Measurements from ENCODE around the gene CUEDC2. TPM values are rescaled to one million over a fixed set of nuclear protein-coding genes. Genes with fewer than 3 reads are reported as not detected.
"Not testable (repeated sequence)": the region's sequence is repeated elsewhere in the genome, so short reads cannot be mapped to it uniquely, and the experiment has no call there.

The CUEDC2 gene
- polyA plus RNA-seq, 4 donors: 78.0 to 101 (median 83.2) TPM

- DNase-seq (ENCODE audit: low read depth in 4 of 4, low spot score in 3 of 4): no peak
These were observed 23.6 kb upstream of the CUEDC2 start for GRCh38 chr10:102455893-102456471.

DNA sequence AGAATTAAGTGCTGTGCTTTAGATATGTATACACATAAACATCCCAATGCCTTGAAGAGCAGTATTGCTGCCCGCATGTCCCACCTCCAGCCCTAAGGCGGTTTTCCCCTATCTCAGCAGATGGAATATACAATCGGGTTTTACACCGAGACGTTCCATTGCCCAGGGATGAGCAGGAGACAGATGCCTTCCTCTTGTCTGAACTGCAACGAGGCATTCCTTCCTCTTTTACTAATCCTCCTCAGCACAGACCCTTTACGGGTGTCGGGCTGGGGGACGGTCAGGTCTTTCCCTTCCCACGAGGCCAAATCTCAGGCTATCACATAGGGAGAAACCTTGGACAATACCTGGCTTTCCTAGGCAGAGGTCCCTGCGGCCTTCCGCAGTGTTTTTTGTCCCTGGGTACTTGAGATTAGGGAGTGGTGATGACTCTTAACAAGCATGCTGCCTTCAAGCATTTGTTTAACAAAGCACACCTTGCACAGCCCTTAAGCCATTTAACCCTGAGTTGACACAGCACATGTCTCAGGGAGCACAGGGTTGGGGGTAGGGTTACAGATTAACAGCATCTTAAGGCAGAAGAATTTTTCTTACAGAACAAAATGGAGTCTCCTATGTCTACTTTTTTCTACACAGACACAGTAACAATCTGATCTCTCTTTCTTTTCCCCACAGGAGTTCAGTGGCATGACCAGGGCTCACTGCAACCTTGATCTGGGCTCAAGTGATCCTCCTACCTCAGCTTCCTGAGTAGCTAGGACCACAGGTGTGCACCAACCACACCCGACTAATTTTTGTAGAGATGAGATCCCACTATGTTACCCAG is 22.5 kb upstream of the CUEDC2 start:
- DNase-seq (ENCODE audit: low read depth in 4 of 4, low spot score in 3 of 4): not testable (repeated sequence)

GRCh38 chr10:102453502-102453901 is 21.1 kb upstream of the CUEDC2 start:
- no peak for DNase-seq (ENCODE audit: low read depth in 4 of 4, low spot score in 3 of 4)

- DNase-seq (ENCODE audit: low read depth in 4 of 4, low spot score in 3 of 4): no peak
These were observed 20.4 kb upstream of the CUEDC2 start for GRCh38 chr10:102452672-102453340.

GRCh38 chr10:102451105-102451969 is 19.0 kb upstream of the CUEDC2 start, which contains the start of gene C10orf95:
Gene C10orf95, minus strand, starts transcription at chr10:102451543. Its CDS starts 450 bp downstream, at chr10:102451093.
- no peak for DNase-seq (ENCODE audit: low read depth in 4 of 4, low spot score in 3 of 4)

DNA sequence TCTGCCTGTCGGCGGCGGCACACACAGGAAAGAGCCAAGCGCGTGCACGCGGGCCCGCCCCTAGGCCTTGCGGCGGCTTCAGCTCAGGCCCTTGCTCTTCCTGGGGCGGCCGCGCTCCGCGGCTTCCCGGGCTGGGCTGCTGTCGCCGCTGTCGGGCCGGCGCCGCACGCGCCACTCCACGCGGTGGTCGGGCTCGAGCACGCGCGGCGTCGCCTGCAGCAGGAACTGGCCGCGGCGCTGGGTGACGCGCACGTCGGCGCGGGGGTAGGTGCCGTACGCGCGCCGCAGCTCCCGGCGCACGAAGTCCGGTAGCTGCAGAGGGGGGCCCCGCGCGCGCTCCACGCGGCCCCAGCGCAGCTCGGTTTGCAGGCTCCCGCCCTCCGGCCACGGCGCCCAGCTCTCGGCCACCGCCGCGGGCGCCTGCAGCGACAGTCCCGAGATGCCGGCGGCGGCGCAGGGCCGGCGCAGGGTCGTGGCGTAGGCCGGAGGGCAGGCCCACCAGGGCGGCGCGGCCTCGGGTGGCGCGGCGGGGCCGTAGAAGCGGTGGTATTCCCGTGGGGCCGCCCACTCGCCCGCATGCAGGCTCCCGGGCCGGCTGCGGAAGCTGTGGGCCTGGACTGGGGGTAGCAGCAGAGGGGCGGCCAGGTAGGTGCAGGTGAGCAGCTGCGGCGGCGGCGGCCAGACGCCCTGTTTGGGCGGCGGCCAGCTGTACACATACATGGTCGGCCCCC is 18.2 kb upstream of the CUEDC2 start:
- DNase-seq (ENCODE audit: low read depth in 4 of 4, low spot score in 3 of 4): peak in 3 of 4 donors; percentile 73 to 79 (median 73)

- DNase-seq (ENCODE audit: low read depth in 4 of 4, low spot score in 3 of 4): no peak
These were observed 17.7 kb upstream of the CUEDC2 start for GRCh38 chr10:102450124-102450373.

- DNase-seq (ENCODE audit: low read depth in 4 of 4, low spot score in 3 of 4): peak in 2 of 4 donors; percentile 48 to 62
These were observed 17.1 kb upstream of the CUEDC2 start for GRCh38 chr10:102449321-102450123.

DNA sequence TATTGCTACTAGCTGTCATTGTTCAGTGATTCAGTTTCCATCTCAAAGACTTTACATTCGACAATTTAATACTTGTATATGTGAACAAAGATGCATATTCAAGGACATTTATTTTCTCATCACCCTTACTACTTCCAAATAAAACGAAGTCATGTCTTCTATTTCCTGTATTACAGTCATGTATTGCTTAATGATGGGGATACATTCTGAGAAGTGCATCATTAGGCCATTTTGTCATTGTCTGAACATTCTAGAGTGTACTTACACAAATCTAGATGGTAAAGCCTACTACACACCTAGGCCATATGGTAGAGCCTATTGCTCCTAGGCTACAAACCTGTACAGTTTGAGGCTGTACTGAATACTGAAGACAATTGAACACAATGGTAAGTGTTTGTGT is 12.5 kb upstream of the CUEDC2 start:
- DNase-seq (ENCODE audit: low read depth in 4 of 4, low spot score in 3 of 4): no peak

- no peak for DNase-seq (ENCODE audit: low read depth in 4 of 4, low spot score in 3 of 4)
These were observed 6.0 kb upstream of the CUEDC2 start for GRCh38 chr10:102438374-102438773.

DNA sequence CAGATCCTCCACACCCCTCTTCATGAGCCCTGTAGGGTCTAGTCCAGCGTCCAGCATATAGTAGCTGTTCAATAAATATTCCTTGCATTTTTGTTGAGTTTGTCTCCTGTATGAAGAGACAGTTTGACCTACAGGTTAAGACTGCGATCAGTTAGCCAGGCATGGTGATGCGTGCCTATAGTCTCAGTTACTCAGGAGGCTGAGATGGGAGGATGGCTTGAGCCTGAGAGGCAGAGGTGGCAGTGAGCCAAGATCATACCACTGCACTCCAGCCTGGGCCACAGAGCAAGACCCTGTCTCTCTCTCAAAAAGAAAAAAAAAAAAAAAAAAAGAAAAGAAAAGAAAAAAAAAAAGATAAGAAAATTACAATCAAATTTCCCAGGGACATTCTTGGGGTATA is 5.1 kb upstream of the CUEDC2 start:
- DNase-seq (ENCODE audit: low read depth in 4 of 4, low spot score in 3 of 4): no peak

DNA sequence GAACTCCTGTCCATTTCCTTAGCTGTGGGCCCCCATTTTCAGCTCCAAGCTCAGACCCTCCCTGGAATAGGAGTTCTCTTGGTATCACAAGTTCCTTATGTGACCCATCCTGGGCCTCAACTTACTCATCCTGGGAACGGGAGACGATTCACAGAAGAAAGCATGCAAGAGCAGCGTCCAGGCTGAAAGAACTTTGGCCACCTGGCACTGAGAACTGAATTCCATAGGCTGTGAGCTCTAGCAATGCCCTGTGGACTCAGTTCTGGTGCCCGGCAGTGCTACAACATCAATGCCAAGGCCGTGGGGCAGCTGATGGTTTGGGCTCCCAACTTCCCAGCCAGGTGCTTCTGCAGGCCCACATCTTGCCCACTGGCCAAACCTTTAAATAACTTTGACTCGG is 3.9 kb upstream of the CUEDC2 start:
- DNase-seq (ENCODE audit: low read depth in 4 of 4, low spot score in 3 of 4): no peak

- DNase-seq (ENCODE audit: low read depth in 4 of 4, low spot score in 3 of 4): no peak
These were observed 3.3 kb upstream of the CUEDC2 start for GRCh38 chr10:102435529-102436233.

- no peak for DNase-seq (ENCODE audit: low read depth in 4 of 4, low spot score in 3 of 4)
These were observed 2.7 kb upstream of the CUEDC2 start for GRCh38 chr10:102435133-102435497.

- no peak for DNase-seq (ENCODE audit: low read depth in 4 of 4, low spot score in 3 of 4)
These were observed 2.2 kb upstream of the CUEDC2 start for GRCh38 chr10:102434394-102435132.

- no peak for DNase-seq (ENCODE audit: low read depth in 4 of 4, low spot score in 3 of 4)
These were observed 1.3 kb upstream of the CUEDC2 start for GRCh38 chr10:102433619-102434046.

DNA sequence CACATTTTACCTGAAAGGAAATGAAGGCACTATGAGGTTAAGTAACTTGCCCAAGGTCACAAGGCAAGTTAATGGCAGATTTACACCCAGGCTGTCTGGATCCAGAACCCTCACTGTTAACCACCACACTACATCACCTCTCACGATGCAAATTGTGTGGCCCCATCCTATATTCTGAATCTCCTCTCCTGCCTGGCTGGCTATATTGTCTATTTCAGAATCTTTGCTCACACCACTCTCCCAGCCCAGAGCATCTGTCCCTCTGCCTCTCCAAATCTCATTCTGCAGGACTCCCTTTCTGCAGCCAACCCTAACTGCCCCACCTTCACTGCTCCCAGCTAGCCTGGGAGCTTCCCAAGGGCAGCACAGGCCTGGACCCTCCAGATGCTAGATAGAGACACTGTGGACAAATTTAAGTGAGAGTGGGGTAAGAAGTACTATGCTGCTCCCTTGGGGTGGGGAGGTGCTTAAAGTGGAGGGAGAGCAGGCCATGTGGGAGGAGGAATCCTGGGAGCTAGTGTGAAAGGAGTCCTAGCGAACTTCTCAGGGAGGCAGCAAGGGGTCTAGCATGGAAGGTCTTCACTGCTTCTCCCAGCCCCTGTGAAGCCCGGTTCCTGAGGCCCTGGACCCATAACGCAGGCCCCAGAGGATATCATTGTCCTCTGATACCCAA is 786 bp downstream of the CUEDC2 start:
- no peak for DNase-seq (ENCODE audit: low read depth in 4 of 4, low spot score in 3 of 4)

DNA sequence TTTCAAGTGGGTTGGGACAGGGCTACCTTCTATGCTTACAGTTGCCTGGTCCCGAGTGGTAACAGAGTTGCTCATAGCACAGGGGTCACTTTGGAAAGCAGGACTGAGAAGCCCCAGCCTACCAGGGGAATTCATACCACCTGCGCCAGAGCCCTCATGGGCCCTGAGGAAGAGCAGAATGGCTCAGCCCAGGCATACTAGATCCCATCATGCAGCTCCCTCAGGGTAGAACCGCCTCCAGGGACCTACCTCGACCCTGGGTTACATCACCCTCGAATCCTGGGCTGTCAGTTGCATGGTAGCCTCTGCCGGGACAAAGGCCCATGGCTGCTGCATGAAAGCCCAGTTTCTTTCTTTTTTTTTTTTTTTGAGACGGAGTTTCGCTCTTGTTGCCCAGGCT is 2.9 kb downstream of the CUEDC2 start:
- no peak for DNase-seq (ENCODE audit: low read depth in 4 of 4, low spot score in 3 of 4)

Measured in right renal pelvis (tissue), 4 donors.